Type B pancreatic cell (in vitro differentiated cells): ENCODE results near the gene TCEANC2. TPM values are rescaled to one million over a fixed set of nuclear protein-coding genes. Genes with fewer than 3 reads are reported as not detected.

Experiments
- DNase-seq: peaks from one replicate; pipeline ENCODE4 v3.0.0; 2021; ENCODE audit warnings: mixed read lengths; ENCODE audit not compliant: unreplicated experiment; ENCODE audit errors: extremely low spot score
- H3K27ac Mint-ChIP-seq: 2 replicates; pipeline ENCODE4 v1.8.0; 2021; ENCODE audit warnings: mild to moderate bottlenecking, mixed read lengths
- H3K27me3 Mint-ChIP-seq: 2 replicates; pipeline ENCODE4 v1.8.0; 2021; ENCODE audit warnings: mixed read lengths
- H3K36me3 Mint-ChIP-seq: 2 replicates; pipeline ENCODE4 v1.8.0; 2021; ENCODE audit warnings: mixed read lengths
- H3K4me1 Mint-ChIP-seq: one replicate; pipeline ENCODE4 v1.8.0; 2021; ENCODE audit warnings: mixed read lengths; ENCODE audit not compliant: unreplicated experiment
- H3K4me3 Mint-ChIP-seq: 2 replicates; pipeline ENCODE4 v1.8.0; 2021; ENCODE audit warnings: mild to moderate bottlenecking, mixed read lengths
- H3K9me3 Mint-ChIP-seq: 2 replicates; pipeline ENCODE4 v1.8.0; 2021; ENCODE audit warnings: mixed read lengths
- CTCF ChIP-seq: fragments of 200-600 bp; sonication (generic); conservative IDR thresholded peaks from 2 replicates; pipeline ENCODE4 v1.5.0; 2021; ENCODE audit warnings: antibody characterized with exemption, mild to moderate bottlenecking
- microRNA-seq: library from miRNA; unstranded; fragments of <30 nt; microRNA quantifications from one replicate; pipeline ENCODE4, GENCODE V29; 2020
- total RNA-seq: library from RNA; stranded (reverse); gene quantifications from 2 replicates; pipeline ENCODE4 v1.2.1, GENCODE V29; 2021; ENCODE audit warnings: low replicate concordance

Gene TCEANC2
- total RNA-seq, 1 donor from 2014 or later, result 7.6 TPM

- no peaks in the 10 kb centered on the region for H3K27me3 Mint-ChIP-seq
- H3K4me1 Mint-ChIP-seq, result peaks cover 12% of the 10 kb centered on the region
- no peak for DNase-seq
- TF ChIP-seq CTCF, result no peak
- H3K27ac Mint-ChIP-seq, result no peak overlapping the region
- no peak overlapping the region for H3K4me3 Mint-ChIP-seq
- H3K9me3 Mint-ChIP-seq, result no peaks in the 10 kb centered on the region
- no peaks in the 10 kb centered on the region for H3K36me3 Mint-ChIP-seq
These were observed 100.4 kb downstream of the TCEANC2 start for GRCh38 chr1:54153535-54154439.

Small RNAs within 50 kb of the gene (microRNA-seq; reads per million reads assigned to microRNA genes)
- gene MIR4781, result 5.2 reads per million, percentile 19 among the genes with 10 or more reads in this experiment

Other genes starting within 250 kb of the TCEANC2 start
- 19.7 and 29.5 TPM in 2 replicates for gene NDC1, start 215.3 kb upstream of the TCEANC2 start, total RNA-seq
- 30.2 and 31.6 TPM in 2 replicates for gene YIPF1, start 163.8 kb upstream of the TCEANC2 start, total RNA-seq
- 4.1 and 6.0 TPM in 2 replicates for gene DIO1, start 159.4 kb upstream of the TCEANC2 start, total RNA-seq
- gene IFT25, start 107.9 kb upstream of the TCEANC2 start, total RNA-seq, result 21.2 and 41.2 TPM in 2 replicates
- gene LRRC42, start 107.3 kb upstream of the TCEANC2 start, total RNA-seq, result 50.1 and 52.9 TPM in 2 replicates
- 1.3 and 1.5 TPM in 2 replicates for gene LDLRAD1, start 35.4 kb upstream of the TCEANC2 start, total RNA-seq
- 283 and 390 TPM in 2 replicates for gene TMEM59, start 404 bp upstream of the TCEANC2 start, total RNA-seq
- gene CDCP2, start 99.4 kb downstream of the TCEANC2 start, total RNA-seq, result not detected in 2 replicates
- 10.3 and 10.9 TPM in 2 replicates for gene CYB5RL, start 146.4 kb downstream of the TCEANC2 start, total RNA-seq
- 77.9 and 78.4 TPM in 2 replicates for gene MRPL37, start 146.6 kb downstream of the TCEANC2 start, total RNA-seq